HG02885 (cell line): ENCODE measurements around the gene ASTN2.

ENCODE experiments used
- ATAC-seq: cut with Tn5 transposase; IDR thresholded peaks from one replicate; pipeline ENCODE4 v1.9.1; 2021; ENCODE audit warnings: mild to moderate bottlenecking; ENCODE audit not compliant: unreplicated experiment, poor library complexity

Gene ASTN2

GRCh38 chr9:117375956-117376355 lies 38.9 kb downstream of the ASTN2 start:
- no peak for ATAC-seq

- no peak for ATAC-seq
These were observed 40.7 kb downstream of the ASTN2 start for GRCh38 chr9:117374076-117374725.

- ATAC-seq = no peak
These were observed 46.1 kb downstream of the ASTN2 start for GRCh38 chr9:117368684-117369230.

- no peak for ATAC-seq
These were observed 49.4 kb downstream of the ASTN2 start for GRCh38 chr9:117365438-117365837.

- ATAC-seq = no peak
These were observed 51.9 kb downstream of the ASTN2 start for GRCh38 chr9:117363006-117363405.

- no peak for ATAC-seq
These were observed 54.9 kb downstream of the ASTN2 start for GRCh38 chr9:117359910-117360309.

GRCh38 chr9:117355542-117355941 lies 59.3 kb downstream of the ASTN2 start:
- ATAC-seq = no peak

GRCh38 chr9:117354997-117355396 lies 59.9 kb downstream of the ASTN2 start:
- no peak for ATAC-seq

- ATAC-seq = no peak
These were observed 60.5 kb downstream of the ASTN2 start for GRCh38 chr9:117354244-117354847.

GRCh38 chr9:117344892-117345660 lies 69.8 kb downstream of the ASTN2 start:
- no peak for ATAC-seq

- no peak for ATAC-seq
These were observed 71.4 kb downstream of the ASTN2 start for GRCh38 chr9:117343427-117343826.

- ATAC-seq = no peak
These were observed 73.7 kb downstream of the ASTN2 start for GRCh38 chr9:117341151-117341550.

GRCh38 chr9:117340422-117340821 lies 74.4 kb downstream of the ASTN2 start:
- no peak for ATAC-seq

GRCh38 chr9:117335837-117336433 lies 78.9 kb downstream of the ASTN2 start:
- no peak for ATAC-seq

- ATAC-seq = no peak
These were observed 80.8 kb downstream of the ASTN2 start for GRCh38 chr9:117334101-117334500.

- no peak for ATAC-seq
These were observed 89.0 kb downstream of the ASTN2 start for GRCh38 chr9:117325831-117326230.

GRCh38 chr9:117325110-117325731 lies 89.6 kb downstream of the ASTN2 start:
- no peak for ATAC-seq

- ATAC-seq = no peak
These were observed 91.5 kb downstream of the ASTN2 start for GRCh38 chr9:117323390-117323789.

GRCh38 chr9:117317192-117317591 lies 97.7 kb downstream of the ASTN2 start:
- ATAC-seq = no peak

GRCh38 chr9:117315236-117315635 lies 99.6 kb downstream of the ASTN2 start:
- ATAC-seq = no peak
